Right renal pelvis (tissue), 4 donors: ENCODE results near the gene MNAT1. TPM values are rescaled to one million over a fixed set of nuclear protein-coding genes. Genes with fewer than 3 reads are reported as not detected.

Experiments
- DNase-seq, 4 donors: peaks; one replicate each; pipeline ENCODE4 v3.0.0-alpha.2; 2013; ENCODE audit warnings: low read depth in 4 of 4, low spot score in 3 of 4, missing footprints in 1 of 4
- polyA plus RNA-seq, 4 donors: library from polyadenylated mRNA; unstranded; fragments of 120-200 nt; gene quantifications; one replicate each; pipeline ENCODE4 v1.2.1, GENCODE V29; 2013; ENCODE audit not compliant: insufficient read length in 4 of 4

The MNAT1 gene
- polyA plus RNA-seq, 4 donors: 45.8 to 52.1 (median 50.2) TPM

GRCh38 chr14:61003571-61003970 is 269.0 kb downstream of the MNAT1 start:
- DNase-seq: no peak

GRCh38 chr14:61019537-61019936 is 285.0 kb downstream of the MNAT1 start:
- no peak for DNase-seq

Other genes with a start within 250 kb of the MNAT1 start
- gene C14orf39, start 248.7 kb upstream of the MNAT1 start, polyA plus RNA-seq: 1 to 10 TPM in 1 of 4 donors, under 1 TPM in 3; 0.26 to 1.0 (median 0.38) TPM
- not detected for gene SIX6, start 225.6 kb upstream of the MNAT1 start, polyA plus RNA-seq
- 10 to 100 TPM in 2 of 4 donors, 1 to 10 TPM in 2; 8.3 to 12.1 (median 10.1) TPM for gene SIX1, start 85.3 kb upstream of the MNAT1 start, polyA plus RNA-seq
- 1 to 10 TPM; 5.6 to 7.1 (median 6.3) TPM for gene SIX4, start 10.4 kb upstream of the MNAT1 start, polyA plus RNA-seq
- 10 to 100 TPM; 19.2 to 29.7 (median 24.1) TPM for gene TRMT5, start 246.3 kb downstream of the MNAT1 start, polyA plus RNA-seq
- 10 to 100 TPM; 17.1 to 23.2 (median 22.0) TPM for gene SLC38A6, start 246.5 kb downstream of the MNAT1 start, polyA plus RNA-seq